Measurements from ENCODE around the gene R3HDM2.

DNA sequence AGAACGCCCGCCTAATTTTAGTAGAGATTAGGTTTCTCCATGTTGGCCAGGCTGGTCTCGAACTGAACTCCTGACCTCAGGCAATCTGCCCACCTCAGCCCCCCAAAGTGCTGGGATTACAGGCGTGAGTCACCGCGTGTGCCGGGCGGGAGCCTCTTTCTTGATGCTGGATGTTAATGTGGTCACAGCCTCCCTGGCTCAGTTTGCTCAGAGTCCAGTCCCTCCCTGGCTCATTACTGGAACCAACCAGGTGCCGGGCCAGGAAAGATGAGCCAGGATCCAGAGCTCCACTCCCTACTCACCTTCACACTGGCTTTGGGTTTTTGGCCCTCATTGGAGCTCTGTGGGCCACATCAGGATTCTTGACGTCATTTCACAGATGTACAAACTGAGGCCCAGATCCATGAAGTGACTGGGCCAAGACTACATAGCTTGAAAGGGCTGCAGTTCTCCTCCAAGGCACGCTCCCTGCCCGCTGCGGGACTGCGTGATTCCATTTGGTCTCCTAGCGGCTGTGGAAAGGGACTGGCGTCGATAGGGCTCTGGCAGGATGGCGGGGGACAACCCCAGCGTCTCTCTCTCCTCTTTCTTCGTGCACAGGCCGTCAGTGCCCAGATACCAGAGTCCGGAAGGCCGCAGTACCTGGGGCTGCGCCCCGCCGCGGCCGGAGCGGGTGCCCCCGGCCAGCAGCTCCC is 206.4 kb downstream of the R3HDM2 start:
- TF ChIP-seq, protein P1, sequence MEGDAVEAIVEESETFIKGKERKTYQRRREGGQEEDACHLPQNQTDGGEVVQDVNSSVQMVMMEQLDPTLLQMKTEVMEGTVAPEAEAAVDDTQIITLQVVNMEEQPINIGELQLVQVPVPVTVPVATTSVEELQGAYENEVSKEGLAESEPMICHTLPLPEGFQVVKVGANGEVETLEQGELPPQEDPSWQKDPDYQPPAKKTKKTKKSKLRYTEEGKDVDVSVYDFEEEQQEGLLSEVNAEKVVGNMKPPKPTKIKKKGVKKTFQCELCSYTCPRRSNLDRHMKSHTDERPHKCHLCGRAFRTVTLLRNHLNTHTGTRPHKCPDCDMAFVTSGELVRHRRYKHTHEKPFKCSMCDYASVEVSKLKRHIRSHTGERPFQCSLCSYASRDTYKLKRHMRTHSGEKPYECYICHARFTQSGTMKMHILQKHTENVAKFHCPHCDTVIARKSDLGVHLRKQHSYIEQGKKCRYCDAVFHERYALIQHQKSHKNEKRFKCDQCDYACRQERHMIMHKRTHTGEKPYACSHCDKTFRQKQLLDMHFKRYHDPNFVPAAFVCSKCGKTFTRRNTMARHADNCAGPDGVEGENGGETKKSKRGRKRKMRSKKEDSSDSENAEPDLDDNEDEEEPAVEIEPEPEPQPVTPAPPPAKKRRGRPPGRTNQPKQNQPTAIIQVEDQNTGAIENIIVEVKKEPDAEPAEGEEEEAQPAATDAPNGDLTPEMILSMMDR (conservative IDR thresholded peaks at IDR 0.05; ENCODE audit: low read length) = no peak
- TF ChIP-seq EZH2phosphoT487 (IDR thresholded peaks at IDR 0.05; ENCODE audit: borderline replicate concordance) = no peak
